K562 (cell line): Measurements from ENCODE around the gene MYH7. TPM values are rescaled to one million over a fixed set of nuclear protein-coding genes. Genes with fewer than 3 reads are reported as not detected.

Source experiments
- C11orf30 ChIP-seq: fragments of 450-650 bp; IDR thresholded peaks from 2 replicates; pipeline ENCODE4 v1.6.1; 2016; ENCODE audit warnings: low read depth, mild to moderate bottlenecking
- IFI16 ChIP-seq: fragments of 250-450 bp; sonication (Bioruptor Pico); IDR thresholded peaks from 2 replicates; pipeline ENCODE4 v2.1.2; 2022; ENCODE audit warnings: mild to moderate bottlenecking, inconsistent platforms
- KDM1A ChIP-seq, 2 experiments: fragments of 450-650 bp; IDR thresholded peaks; 2 replicates each; pipeline ENCODE4 v1.6.1; 2016; ENCODE audit warnings: mild to moderate bottlenecking in 2 of 2
- LCOR ChIP-seq: sonication (generic); formaldehyde crosslinking; IDR thresholded peaks from 2 replicates; pipeline ENCODE4 v1.8.0; 2022; ENCODE audit warnings: mild to moderate bottlenecking, missing genetic modification reagents
- MEIS2 ChIP-seq: fragments of 450-650 bp; IDR thresholded peaks from 2 replicates; pipeline ENCODE4 v1.6.1; 2014; ENCODE audit warnings: mild to moderate bottlenecking; ENCODE audit not compliant: partially characterized antibody
- MGA ChIP-seq: fragments of 450-650 bp; IDR thresholded peaks from 2 replicates; pipeline ENCODE4 v1.6.1; 2016; ENCODE audit warnings: mild to moderate bottlenecking, moderate library complexity
- NRF1 ChIP-seq, 2 experiments: fragments of 450-650 bp; IDR thresholded peaks in 1 of 2; conservative IDR thresholded peaks in 1 of 2; 2 replicates each; pipeline ENCODE4 v1.6.1; 2014; ENCODE audit warnings: mild to moderate bottlenecking in 2 of 2
- ZBTB1 ChIP-seq: sonication (generic); formaldehyde crosslinking; IDR thresholded peaks from 2 replicates; pipeline ENCODE4 v1.8.1; 2023; ENCODE audit warnings: missing genetic modification reagents, low read depth, mild to moderate bottlenecking, borderline replicate concordance
- ZBTB33 ChIP-seq: sonication (generic); formaldehyde crosslinking; IDR thresholded peaks from 2 replicates; pipeline ENCODE4 v1.8.1; 2023; ENCODE audit warnings: mild to moderate bottlenecking, missing genetic modification reagents
- ZNF512 ChIP-seq: IDR thresholded peaks from 2 replicates; pipeline ENCODE4 v1.6.1; 2016; ENCODE audit warnings: missing genetic modification characterization, missing compliant biosample characterization
- polyA plus RNA-seq, 8 experiments: library from polyadenylated mRNA; depleted of rRNA in 4 of 8; stranded (reverse) in 5 of 8; unstranded in 3 of 8; fragments of >200 nt; fragmentation: Nextera tagmentation in 2 of 8; fragmentation: Illumina TruSeq in 1 of 8; extraction: Ambion mirVana in 2 of 8; extraction: Trizol in 1 of 8; gene quantifications; 2 replicates each; pipeline versions ENCODE4 v1.2.1 to v1.2.3, GENCODE V29; 2011 to 2014; ENCODE audit warnings: inconsistent platforms in 1 of 8, missing spikeins in 1 of 8
- total RNA-seq, 7 experiments: library from RNA; depleted of rRNA in 6 of 7; stranded (reverse); fragments of >200 nt in 6 of 7; fragmentation: Illumina TruSeq in 2 of 7; extraction: Trizol in 2 of 7; gene quantifications; 2 replicates each; pipeline versions ENCODE4 v1.2.1 to v1.2.3, GENCODE V29; 2011 to 2021; ENCODE audit warnings: low replicate concordance in 1 of 7
- TF ChIP-seq, protein P1 (sequence below): sonication (generic); formaldehyde crosslinking; IDR thresholded peaks from 2 replicates; pipeline ENCODE4 v1.8.0; 2022; ENCODE audit warnings: mild to moderate bottlenecking, missing genetic modification reagents

The MYH7 gene
- total and polyA plus RNA-seq, 9 of the 15 experiments (the other 6 are each of a cell fraction or from before 2014, with no cell fraction given), result not detected

- no peak for TF ChIP-seq ZNF512
- no peak for TF ChIP-seq KDM1A (IDR thresholded peaks at IDR 0.05)
- TF ChIP-seq LCOR, result no peak
- TF ChIP-seq NRF1 (conservative IDR thresholded peaks at IDR 0.05 in 1 of 2, IDR thresholded peaks at IDR 0.05 in 1 of 2), result peak; percentile 32 to 44; a peak in 2 of 4 replicates
- TF ChIP-seq, protein P1, sequence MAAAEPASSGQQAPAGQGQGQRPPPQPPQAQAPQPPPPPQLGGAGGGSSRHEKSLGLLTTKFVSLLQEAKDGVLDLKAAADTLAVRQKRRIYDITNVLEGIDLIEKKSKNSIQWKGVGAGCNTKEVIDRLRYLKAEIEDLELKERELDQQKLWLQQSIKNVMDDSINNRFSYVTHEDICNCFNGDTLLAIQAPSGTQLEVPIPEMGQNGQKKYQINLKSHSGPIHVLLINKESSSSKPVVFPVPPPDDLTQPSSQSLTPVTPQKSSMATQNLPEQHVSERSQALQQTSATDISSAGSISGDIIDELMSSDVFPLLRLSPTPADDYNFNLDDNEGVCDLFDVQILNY (CRISPR knock-in tag), result no peak
- TF ChIP-seq C11orf30, result peak; percentile 100
- TF ChIP-seq ZBTB1 (CRISPR knock-in tag), result no peak
- no peak for TF ChIP-seq MGA
- TF ChIP-seq IFI16 (CRISPR knock-in tag), result no peak
- peak; percentile 100 for TF ChIP-seq ZBTB33 (CRISPR knock-in tag)
- peak; percentile 87 for TF ChIP-seq MEIS2
Measured at GRCh38 chr14:23469127-23469905, 33.9 kb upstream of the MYH7 start, which contains the start of gene NGDN (continued).
